ENCODE results near the gene ACTMAP.

DNA sequence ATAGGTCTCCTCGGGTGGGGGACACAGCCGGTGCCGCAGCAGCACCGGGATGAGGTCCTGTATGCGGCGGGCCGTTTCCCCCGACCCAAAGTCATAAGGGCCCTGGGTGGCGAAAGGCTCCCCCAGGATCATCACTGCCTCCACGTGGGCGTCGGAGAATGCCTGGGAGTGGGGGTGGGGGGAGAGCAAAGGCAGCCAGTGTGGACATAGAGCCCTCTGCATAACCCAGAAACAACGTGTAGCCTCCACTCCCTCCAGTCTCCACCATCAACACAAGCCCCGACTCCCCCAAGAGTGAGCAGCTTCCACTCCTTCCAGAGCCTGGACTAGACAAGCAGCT is 58.1 kb downstream of the ACTMAP start:
- TF ChIP-seq, protein P1, sequence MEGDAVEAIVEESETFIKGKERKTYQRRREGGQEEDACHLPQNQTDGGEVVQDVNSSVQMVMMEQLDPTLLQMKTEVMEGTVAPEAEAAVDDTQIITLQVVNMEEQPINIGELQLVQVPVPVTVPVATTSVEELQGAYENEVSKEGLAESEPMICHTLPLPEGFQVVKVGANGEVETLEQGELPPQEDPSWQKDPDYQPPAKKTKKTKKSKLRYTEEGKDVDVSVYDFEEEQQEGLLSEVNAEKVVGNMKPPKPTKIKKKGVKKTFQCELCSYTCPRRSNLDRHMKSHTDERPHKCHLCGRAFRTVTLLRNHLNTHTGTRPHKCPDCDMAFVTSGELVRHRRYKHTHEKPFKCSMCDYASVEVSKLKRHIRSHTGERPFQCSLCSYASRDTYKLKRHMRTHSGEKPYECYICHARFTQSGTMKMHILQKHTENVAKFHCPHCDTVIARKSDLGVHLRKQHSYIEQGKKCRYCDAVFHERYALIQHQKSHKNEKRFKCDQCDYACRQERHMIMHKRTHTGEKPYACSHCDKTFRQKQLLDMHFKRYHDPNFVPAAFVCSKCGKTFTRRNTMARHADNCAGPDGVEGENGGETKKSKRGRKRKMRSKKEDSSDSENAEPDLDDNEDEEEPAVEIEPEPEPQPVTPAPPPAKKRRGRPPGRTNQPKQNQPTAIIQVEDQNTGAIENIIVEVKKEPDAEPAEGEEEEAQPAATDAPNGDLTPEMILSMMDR (CRISPR knock-in tag; IDR thresholded peaks at IDR 0.05), result no peak
- no peak for TF ChIP-seq ZNF629 (CRISPR knock-in tag; conservative IDR thresholded peaks at IDR 0.05)
